Renal pelvis (tissue), 3 donors: ENCODE results near the gene NAP1L4. TPM values are rescaled to one million over a fixed set of nuclear protein-coding genes. Genes with fewer than 3 reads are reported as not detected.

Source experiments
- polyA plus RNA-seq, 3 donors: library from polyadenylated mRNA; unstranded; fragments of 120-200 nt; gene quantifications; one replicate each; pipeline ENCODE4 v1.2.1, GENCODE V29; 2013; ENCODE audit not compliant: insufficient read length in 3 of 3

NAP1L4 gene
- polyA plus RNA-seq, 3 donors = 175 to 224 (median 186) TPM

Other genes starting within 250 kb of the NAP1L4 start
- 100 to 1,000 TPM; 121 to 168 (median 144) TPM for gene CDKN1C, start 106.6 kb downstream of the NAP1L4 start, polyA plus RNA-seq
- gene PHLDA2, start 62.9 kb downstream of the NAP1L4 start, polyA plus RNA-seq = 1 to 10 TPM; 1.0 to 1.7 (median 1.1) TPM
- gene CARS1, start 65.1 kb upstream of the NAP1L4 start, polyA plus RNA-seq = 10 to 100 TPM; 25.6 to 28.1 (median 26.5) TPM
- gene OSBPL5, start 173.0 kb upstream of the NAP1L4 start, polyA plus RNA-seq = 10 to 100 TPM; 19.9 to 25.6 (median 25.1) TPM
- gene MRGPRG, start 226.5 kb upstream of the NAP1L4 start, polyA plus RNA-seq = not detected
- gene MRGPRE, start 240.1 kb upstream of the NAP1L4 start, polyA plus RNA-seq = not detected